K562 (cell line): ENCODE results near the gene KIF6. TPM values are rescaled to one million over a fixed set of nuclear protein-coding genes. Genes with fewer than 3 reads are reported as not detected.

Source experiments
- ELF2 ChIP-seq: fragments of 250-450 bp; sonication (Bioruptor Pico); IDR thresholded peaks from 2 replicates; pipeline ENCODE4 v1.5.0; 2021; ENCODE audit warnings: mild to moderate bottlenecking
- HMG20B ChIP-seq: fragments of 250-450 bp; sonication (Bioruptor Pico); IDR thresholded peaks from 2 replicates; pipeline ENCODE4 v1.5.0; 2021; ENCODE audit warnings: mild to moderate bottlenecking
- JUN ChIP-seq, 2 experiments: sonication (generic) in 1 of 2; formaldehyde crosslinking in 1 of 2; IDR thresholded peaks; 2 replicates each; pipeline versions ENCODE4 v1.6.1 to v1.8.0; 2012 to 2022; ENCODE audit warnings: borderline replicate concordance in 2 of 2, mild to moderate bottlenecking in 2 of 2, improper control_type of control experiment in 1 of 2, low read depth in 1 of 2, low read length in 1 of 2, missing genetic modification reagents in 1 of 2
- LEF1 ChIP-seq: fragments of 450-650 bp; IDR thresholded peaks from 2 replicates; pipeline ENCODE4 v1.6.1; 2016; ENCODE audit warnings: mild to moderate bottlenecking
- MCM5 ChIP-seq: fragments of 450-650 bp; IDR thresholded peaks from 2 replicates; pipeline ENCODE4 v1.6.1; 2016; ENCODE audit warnings: low read depth
- NFRKB ChIP-seq: fragments of 450-650 bp; IDR thresholded peaks from 2 replicates; pipeline ENCODE4 v1.6.1; 2016; ENCODE audit warnings: low read depth
- PHB ChIP-seq: fragments of 250-450 bp; sonication (Bioruptor Pico); IDR thresholded peaks from 2 replicates; pipeline ENCODE4 v1.5.0; 2021
- ZBTB7A ChIP-seq: IDR thresholded peaks from 2 replicates; pipeline ENCODE4 v1.6.1; 2011; ENCODE audit warnings: low read depth, mild to moderate bottlenecking, low read length, moderate library complexity, borderline replicate concordance; ENCODE audit not compliant: control insufficient read depth
- ZNF133 ChIP-seq: fragments of 250-450 bp; sonication (Bioruptor Pico); IDR thresholded peaks from 2 replicates; pipeline ENCODE4 v1.4.0; 2020; ENCODE audit warnings: mild to moderate bottlenecking
- polyA plus RNA-seq, 8 experiments: library from polyadenylated mRNA; depleted of rRNA in 4 of 8; stranded (reverse) in 5 of 8; unstranded in 3 of 8; fragments of >200 nt; fragmentation: Nextera tagmentation in 2 of 8; fragmentation: Illumina TruSeq in 1 of 8; extraction: Ambion mirVana in 2 of 8; extraction: Trizol in 1 of 8; gene quantifications; 2 replicates each; pipeline versions ENCODE4 v1.2.1 to v1.2.3, GENCODE V29; 2011 to 2014; ENCODE audit warnings: inconsistent platforms in 1 of 8, missing spikeins in 1 of 8
- small RNA-seq: library from RNA; depleted of rRNA; stranded (forward); fragments of <200 nt; gene quantifications from one replicate; pipeline ENCODE3, GENCODE V24; 2014
- total RNA-seq, 7 experiments: library from RNA; depleted of rRNA in 6 of 7; stranded (reverse); fragments of >200 nt in 6 of 7; fragmentation: Illumina TruSeq in 2 of 7; extraction: Trizol in 2 of 7; gene quantifications; 2 replicates each; pipeline versions ENCODE4 v1.2.1 to v1.2.3, GENCODE V29; 2011 to 2021; ENCODE audit warnings: low replicate concordance in 1 of 7
- TF ChIP-seq, protein P1 (sequence below), 2 experiments: fragments of 450-650 bp; formaldehyde crosslinking in 1 of 2; IDR thresholded peaks; 2 replicates each; pipeline versions ENCODE4 v1.4.0 to v1.6.1; 2014 to 2020; ENCODE audit warnings: mild to moderate bottlenecking in 2 of 2, borderline replicate concordance in 1 of 2, low read depth in 1 of 2

Gene KIF6
- total and polyA plus RNA-seq, 9 of the 15 experiments (the other 6 are each of a cell fraction or from before 2014, with no cell fraction given): not detected

DNA sequence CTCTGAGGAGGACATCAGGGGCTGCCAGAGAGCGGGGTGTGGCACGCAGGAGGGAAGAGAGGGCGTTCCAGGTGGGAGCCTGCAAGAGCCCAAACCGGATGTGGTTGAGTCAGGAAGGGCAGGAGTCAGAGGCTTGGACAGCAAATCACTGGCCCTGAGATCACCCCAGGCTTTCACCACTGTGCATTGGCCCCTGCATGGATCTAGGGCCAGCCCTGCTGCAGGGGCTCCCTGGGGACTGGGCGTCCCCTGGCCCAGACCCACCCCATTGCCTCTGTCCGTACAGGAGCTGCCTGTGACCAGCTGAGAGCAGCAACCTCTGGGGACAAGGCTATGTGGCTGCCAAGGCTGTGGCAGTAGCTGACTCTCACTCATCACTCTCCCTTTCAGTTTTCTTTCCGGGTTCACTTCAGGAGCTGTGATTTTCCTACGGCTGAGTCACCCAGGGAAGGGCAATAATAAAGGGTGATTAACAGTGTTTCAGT, 444.9 kb downstream of the KIF6 start (continued):
- TF ChIP-seq, protein P1, sequence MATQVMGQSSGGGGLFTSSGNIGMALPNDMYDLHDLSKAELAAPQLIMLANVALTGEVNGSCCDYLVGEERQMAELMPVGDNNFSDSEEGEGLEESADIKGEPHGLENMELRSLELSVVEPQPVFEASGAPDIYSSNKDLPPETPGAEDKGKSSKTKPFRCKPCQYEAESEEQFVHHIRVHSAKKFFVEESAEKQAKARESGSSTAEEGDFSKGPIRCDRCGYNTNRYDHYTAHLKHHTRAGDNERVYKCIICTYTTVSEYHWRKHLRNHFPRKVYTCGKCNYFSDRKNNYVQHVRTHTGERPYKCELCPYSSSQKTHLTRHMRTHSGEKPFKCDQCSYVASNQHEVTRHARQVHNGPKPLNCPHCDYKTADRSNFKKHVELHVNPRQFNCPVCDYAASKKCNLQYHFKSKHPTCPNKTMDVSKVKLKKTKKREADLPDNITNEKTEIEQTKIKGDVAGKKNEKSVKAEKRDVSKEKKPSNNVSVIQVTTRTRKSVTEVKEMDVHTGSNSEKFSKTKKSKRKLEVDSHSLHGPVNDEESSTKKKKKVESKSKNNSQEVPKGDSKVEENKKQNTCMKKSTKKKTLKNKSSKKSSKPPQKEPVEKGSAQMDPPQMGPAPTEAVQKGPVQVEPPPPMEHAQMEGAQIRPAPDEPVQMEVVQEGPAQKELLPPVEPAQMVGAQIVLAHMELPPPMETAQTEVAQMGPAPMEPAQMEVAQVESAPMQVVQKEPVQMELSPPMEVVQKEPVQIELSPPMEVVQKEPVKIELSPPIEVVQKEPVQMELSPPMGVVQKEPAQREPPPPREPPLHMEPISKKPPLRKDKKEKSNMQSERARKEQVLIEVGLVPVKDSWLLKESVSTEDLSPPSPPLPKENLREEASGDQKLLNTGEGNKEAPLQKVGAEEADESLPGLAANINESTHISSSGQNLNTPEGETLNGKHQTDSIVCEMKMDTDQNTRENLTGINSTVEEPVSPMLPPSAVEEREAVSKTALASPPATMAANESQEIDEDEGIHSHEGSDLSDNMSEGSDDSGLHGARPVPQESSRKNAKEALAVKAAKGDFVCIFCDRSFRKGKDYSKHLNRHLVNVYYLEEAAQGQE (IDR thresholded peaks at IDR 0.05; ENCODE audit: borderline replicate concordance): no peak
- TF ChIP-seq, protein P1 (CRISPR knock-in tag; IDR thresholded peaks at IDR 0.05; ENCODE audit: low read depth): no peak
- TF ChIP-seq ELF2 (CRISPR knock-in tag): no peak
- TF ChIP-seq MCM5: no peak
- TF ChIP-seq NFRKB: no peak
- TF ChIP-seq LEF1: no peak
- no peak for TF ChIP-seq PHB
- TF ChIP-seq JUN (IDR thresholded peaks at IDR 0.05; ENCODE audit: borderline replicate concordance, low read depth, low read length): no peak
- TF ChIP-seq JUN (CRISPR knock-in tag; IDR thresholded peaks at IDR 0.05; ENCODE audit: borderline replicate concordance): no peak
- 0 out of 2 replicates have a peak, but pooled peaks have one; percentile 27 for TF ChIP-seq ZBTB7A
- TF ChIP-seq ZNF133 (CRISPR knock-in tag): no peak
- TF ChIP-seq HMG20B (CRISPR knock-in tag): no peak

Small RNA genes within 50 kb of the gene (small RNA-seq; reads per million reads assigned to genes)
- gene RNU1-54P: not detected

Other genes starting within 250 kb of the KIF6 start
- gene DAAM2, start 67.0 kb upstream of the KIF6 start, total RNA-seq (2014; rRNA removed): not detected in 2 replicates
- gene DAAM2, start 67.0 kb upstream of the KIF6 start, total RNA-seq (2014; rRNA removed; fragmentation: Illumina TruSeq; extraction: Trizol): not detected in 2 replicates
- not detected in 2 replicates for gene DAAM2, start 67.0 kb upstream of the KIF6 start, total RNA-seq (2015; rRNA removed; fragmentation: Illumina TruSeq; extraction: Trizol)
- gene DAAM2, start 67.0 kb upstream of the KIF6 start, total RNA-seq (2021): 0.04 and 0.07 TPM in 2 replicates
- not detected in 2 replicates for gene DAAM2, start 67.0 kb upstream of the KIF6 start, polyA plus RNA-seq (2011; rRNA removed)
- not detected in 2 replicates for gene DAAM2, start 67.0 kb upstream of the KIF6 start, polyA plus RNA-seq (2014; fragmentation: Illumina TruSeq; extraction: Trizol)
- under 1 TPM in 1 of 2 experiments, not detected in 1; 0.01 TPM for gene DAAM2, start 67.0 kb upstream of the KIF6 start, polyA plus RNA-seq (2014; fragmentation: Nextera tagmentation; extraction: Ambion mirVana)
- gene DAAM2, start 67.0 kb upstream of the KIF6 start, polyA plus RNA-seq (2014; rRNA removed): not detected in 2 replicates
- gene MOCS1, start 209.1 kb upstream of the KIF6 start, total RNA-seq (2014; rRNA removed): 12.5 and 14.1 TPM in 2 replicates
- gene MOCS1, start 209.1 kb upstream of the KIF6 start, total RNA-seq (2014; rRNA removed; fragmentation: Illumina TruSeq; extraction: Trizol): 4.7 and 6.0 TPM in 2 replicates
- gene MOCS1, start 209.1 kb upstream of the KIF6 start, total RNA-seq (2015; rRNA removed; fragmentation: Illumina TruSeq; extraction: Trizol): 10.7 and 12.0 TPM in 2 replicates
- gene MOCS1, start 209.1 kb upstream of the KIF6 start, total RNA-seq (2021): 12.7 and 15.3 TPM in 2 replicates
- gene MOCS1, start 209.1 kb upstream of the KIF6 start, polyA plus RNA-seq (2011; rRNA removed): 0.47 and 1.0 TPM in 2 replicates
- gene MOCS1, start 209.1 kb upstream of the KIF6 start, polyA plus RNA-seq (2014; fragmentation: Illumina TruSeq; extraction: Trizol): 10.0 and 10.9 TPM in 2 replicates
- under 1 TPM; 0.69 to 0.95 TPM for gene MOCS1, start 209.1 kb upstream of the KIF6 start, polyA plus RNA-seq (2014; fragmentation: Nextera tagmentation; extraction: Ambion mirVana)
- 8.7 and 9.6 TPM in 2 replicates for gene MOCS1, start 209.1 kb upstream of the KIF6 start, polyA plus RNA-seq (2014; rRNA removed)